Effector memory CD8-positive, alpha-beta T cell (primary cell): ENCODE measurements around the gene CCDC167.

Experiments used
- ATAC-seq: fragments of 150-1000 bp; cut with Tn5 transposase; replicated peaks from 2 replicates; pipeline ENCODE4 v1.10.0; 2021; ENCODE audit warnings: mild to moderate bottlenecking, moderate library complexity
- DNase-seq, 3 experiments: peaks; one replicate each; pipeline ENCODE4 v3.0.0; 2021
- H3K27ac Mint-ChIP-seq, 2 donors: one replicate each; pipeline ENCODE4 v1.8.0; 2022; ENCODE audit warnings: mild to moderate bottlenecking in 2 of 2, mixed read lengths in 2 of 2, moderate library complexity in 2 of 2
- H3K27me3 Mint-ChIP-seq, 2 donors: one replicate each; pipeline ENCODE4 v1.8.0; 2022; ENCODE audit warnings: mixed read lengths in 2 of 2
- H3K36me3 Mint-ChIP-seq: one replicate; pipeline ENCODE4 v1.8.0; 2022; ENCODE audit warnings: mild to moderate bottlenecking, moderate library complexity, mixed read lengths; ENCODE audit not compliant: insufficient read depth
- H3K4me1 Mint-ChIP-seq, 2 donors: one replicate each; pipeline ENCODE4 v1.8.0; 2022; ENCODE audit warnings: low read depth in 2 of 2, mixed read lengths in 2 of 2
- H3K4me3 Mint-ChIP-seq, 2 donors: one replicate each; pipeline ENCODE4 v1.8.0; 2022; ENCODE audit warnings: mild to moderate bottlenecking in 2 of 2, mixed read lengths in 2 of 2, moderate library complexity in 2 of 2
- H3K9me3 Mint-ChIP-seq, 2 donors: one replicate each; pipeline ENCODE4 v1.8.0; 2022; ENCODE audit warnings: mixed read lengths in 2 of 2

The CCDC167 gene

GRCh38 chr6:37513576-37513975 lies 13.9 kb upstream of the CCDC167 start:
- Mint-ChIP-seq H3K4me3 (peak overlapping the region in 1 of 2 donors; percentile 90), H3K36me3 (peaks cover 42% of the 10 kb centered on the region), H3K4me1 (peaks cover 64 to 68% of the 10 kb centered on the region in 2 donors), H3K27ac (peak overlapping the region; percentile 100), H3K9me3 (no peaks in the 10 kb centered on the region), H3K27me3 (no peaks in the 10 kb centered on the region)
- ATAC-seq (no peak), DNase-seq (no peak)

GRCh38 chr6:37513155-37513554 lies 13.5 kb upstream of the CCDC167 start:
- peak overlapping the region in 1 of 2 donors; percentile 90 for H3K4me3 Mint-ChIP-seq
- peaks cover 64 to 68% of the 10 kb centered on the region in 2 donors for H3K4me1 Mint-ChIP-seq
- peak overlapping the region; percentile 100 for H3K27ac Mint-ChIP-seq
- ATAC-seq (no peak), DNase-seq (no peak)
- peaks cover 42% of the 10 kb centered on the region for H3K36me3 Mint-ChIP-seq
- no peaks in the 10 kb centered on the region for H3K9me3 Mint-ChIP-seq
- H3K27me3 Mint-ChIP-seq, result no peaks in the 10 kb centered on the region

- DNase-seq (no peak), ATAC-seq (no peak)
- H3K4me3 Mint-ChIP-seq, result peak overlapping the region in 1 of 2 donors; percentile 90
- H3K36me3 Mint-ChIP-seq, result peaks cover 40% of the 10 kb centered on the region
- H3K9me3 Mint-ChIP-seq, result no peaks in the 10 kb centered on the region
- peaks cover 61 to 65% of the 10 kb centered on the region in 2 donors for H3K4me1 Mint-ChIP-seq
- no peaks in the 10 kb centered on the region for H3K27me3 Mint-ChIP-seq
- peak overlapping the region; percentile 100 for H3K27ac Mint-ChIP-seq
Observed at GRCh38 chr6:37512400-37513011, 12.8 kb upstream of the CCDC167 start.

GRCh38 chr6:37511910-37512399 lies 12.3 kb upstream of the CCDC167 start:
- H3K27me3 Mint-ChIP-seq, result no peaks in the 10 kb centered on the region
- no peaks in the 10 kb centered on the region for H3K9me3 Mint-ChIP-seq
- DNase-seq (no peak), ATAC-seq (no peak)
- H3K4me1 Mint-ChIP-seq, result peaks cover 56 to 60% of the 10 kb centered on the region in 2 donors
- no peak overlapping the region for H3K4me3 Mint-ChIP-seq
- H3K27ac Mint-ChIP-seq, result peak overlapping the region in 1 of 2 donors; percentile 17
- peaks cover 39% of the 10 kb centered on the region for H3K36me3 Mint-ChIP-seq

GRCh38 chr6:37511201-37511600 lies 11.5 kb upstream of the CCDC167 start:
- Mint-ChIP-seq H3K4me1 (peaks cover 51 to 54% of the 10 kb centered on the region in 2 donors), H3K9me3 (no peaks in the 10 kb centered on the region), H3K36me3 (peaks cover 32% of the 10 kb centered on the region), H3K4me3 (no peak overlapping the region), H3K27me3 (no peaks in the 10 kb centered on the region), H3K27ac (peak overlapping the region; percentile 12 to 17)
- no peak for DNase-seq
- ATAC-seq, result no peak

GRCh38 chr6:37507690-37508421 lies 8.2 kb upstream of the CCDC167 start:
- peak overlapping the region; percentile 72 to 99 for H3K27ac Mint-ChIP-seq
- peaks cover 26% of the 10 kb centered on the region for H3K36me3 Mint-ChIP-seq
- ATAC-seq (peak; percentile 46), DNase-seq (peak; percentile 32 to 44 (median 37))
- no peaks in the 10 kb centered on the region for H3K27me3 Mint-ChIP-seq
- H3K4me3 Mint-ChIP-seq, result peak overlapping the region; percentile 13 to 41
- no peaks in the 10 kb centered on the region for H3K9me3 Mint-ChIP-seq
- peaks cover 47% of the 10 kb centered on the region in 2 donors for H3K4me1 Mint-ChIP-seq

GRCh38 chr6:37507077-37507476 lies 7.4 kb upstream of the CCDC167 start:
- H3K4me3 Mint-ChIP-seq, result no peak overlapping the region
- peak overlapping the region; percentile 72 to 99 for H3K27ac Mint-ChIP-seq
- H3K4me1 Mint-ChIP-seq, result peaks cover 47 to 48% of the 10 kb centered on the region in 2 donors
- DNase-seq (no peak), ATAC-seq (no peak)
- H3K9me3 Mint-ChIP-seq, result no peaks in the 10 kb centered on the region
- no peaks in the 10 kb centered on the region for H3K27me3 Mint-ChIP-seq
- peaks cover 34% of the 10 kb centered on the region for H3K36me3 Mint-ChIP-seq

GRCh38 chr6:37506479-37506878 lies 6.8 kb upstream of the CCDC167 start:
- no peaks in the 10 kb centered on the region for H3K9me3 Mint-ChIP-seq
- H3K27me3 Mint-ChIP-seq, result no peaks in the 10 kb centered on the region
- H3K36me3 Mint-ChIP-seq, result peaks cover 37% of the 10 kb centered on the region
- peak overlapping the region; percentile 72 to 99 for H3K27ac Mint-ChIP-seq
- peaks cover 51% of the 10 kb centered on the region in 2 donors for H3K4me1 Mint-ChIP-seq
- no peak for ATAC-seq
- no peak overlapping the region for H3K4me3 Mint-ChIP-seq
- DNase-seq, result no peak

- Mint-ChIP-seq H3K27me3 (no peaks in the 10 kb centered on the region), H3K4me3 (peak overlapping the region; percentile 63 to 96), H3K27ac (peak overlapping the region; percentile 99 to 100), H3K36me3 (peaks cover 44% of the 10 kb centered on the region), H3K9me3 (no peaks in the 10 kb centered on the region), H3K4me1 (peaks cover 56 to 65% of the 10 kb centered on the region in 2 donors)
- no peak for ATAC-seq
- no peak for DNase-seq
Observed at GRCh38 chr6:37504024-37504423, 4.3 kb upstream of the CCDC167 start.

GRCh38 chr6:37503309-37503965 lies 3.7 kb upstream of the CCDC167 start:
- Mint-ChIP-seq H3K4me3 (peak overlapping the region; percentile 63 to 96), H3K27me3 (no peaks in the 10 kb centered on the region), H3K27ac (peak overlapping the region; percentile 99 to 100), H3K36me3 (peaks cover 43% of the 10 kb centered on the region), H3K4me1 (peaks cover 58 to 67% of the 10 kb centered on the region in 2 donors), H3K9me3 (no peaks in the 10 kb centered on the region)
- no peak for ATAC-seq
- peak in 1 of 3 experiments; percentile 17 for DNase-seq

- peaks cover 52 to 66% of the 10 kb centered on the region in 2 donors for H3K4me1 Mint-ChIP-seq
- no peaks in the 10 kb centered on the region for H3K27me3 Mint-ChIP-seq
- no peaks in the 10 kb centered on the region for H3K9me3 Mint-ChIP-seq
- peaks cover 37% of the 10 kb centered on the region for H3K36me3 Mint-ChIP-seq
- ATAC-seq (peak; percentile 74), DNase-seq (peak; percentile 76 to 79 (median 77))
- H3K4me3 Mint-ChIP-seq, result peak overlapping the region; percentile 63 to 96
- H3K27ac Mint-ChIP-seq, result peak overlapping the region; percentile 99 to 100
Observed at GRCh38 chr6:37502703-37503291, 3.1 kb upstream of the CCDC167 start.

GRCh38 chr6:37501632-37502491 lies 2.2 kb upstream of the CCDC167 start:
- ATAC-seq (peak; percentile 18), DNase-seq (peak; percentile 32 to 61 (median 34))
- Mint-ChIP-seq H3K36me3 (peaks cover 31% of the 10 kb centered on the region), H3K4me3 (peak overlapping the region; percentile 63 to 96), H3K4me1 (peaks cover 55 to 71% of the 10 kb centered on the region in 2 donors), H3K9me3 (no peaks in the 10 kb centered on the region), H3K27ac (peak overlapping the region; percentile 99 to 100), H3K27me3 (no peaks in the 10 kb centered on the region)
